DND-41 (cell line): ENCODE measurements around the gene SPP2.

ENCODE experiments used
- ATAC-seq: fragments of 200-7000 bp; cut with Tn5 transposase; 3 replicates; pipeline ENCODE4 v1.9.1; 2021; ENCODE audit warnings: low read depth; ENCODE audit not compliant: insufficient read depth
- DNase-seq: peaks from one replicate; pipeline ENCODE4 v3.0.0-alpha.2; 2020
- H2AFZ ChIP-seq: 2 replicates; pipeline ENCODE4 v1.6.0; 2012; ENCODE audit warnings: low read depth, low read length
- H3K27ac ChIP-seq: 2 replicates; pipeline ENCODE4 v1.5.1; 2012; ENCODE audit warnings: low read length, inconsistent platforms
- H3K27me3 ChIP-seq: fragments of 200-600 bp; sonication (generic); 2 replicates; pipeline ENCODE4 v1.6.0; 2012; ENCODE audit warnings: low read length, mild to moderate bottlenecking, inconsistent platforms; ENCODE audit not compliant: insufficient read depth, poor library complexity
- H3K36me3 ChIP-seq: 2 replicates; pipeline ENCODE4 v1.5.1; 2012; ENCODE audit warnings: low read length, inconsistent platforms; ENCODE audit not compliant: insufficient read depth
- H3K4me1 ChIP-seq: 2 replicates; pipeline ENCODE4 v1.5.1; 2012; ENCODE audit warnings: mild to moderate bottlenecking, low read length; ENCODE audit not compliant: insufficient read depth
- H3K4me2 ChIP-seq: 2 replicates; pipeline ENCODE4 v1.6.0; 2012; ENCODE audit warnings: mild to moderate bottlenecking, moderate library complexity, low read length, inconsistent platforms; ENCODE audit not compliant: insufficient read depth
- H3K4me3 ChIP-seq, 2 experiments: fragments of 200-600 bp in 1 of 2; shearing (Covaris generic) in 1 of 2; 2 replicates each; pipeline ENCODE4 v1.5.1; 2012 to 2016; ENCODE audit warnings: inconsistent platforms in 2 of 2, low read length in 2 of 2, mild to moderate bottlenecking in 2 of 2, low read depth in 1 of 2, moderate library complexity in 1 of 2
- H3K79me2 ChIP-seq: 2 replicates; pipeline ENCODE4 v1.6.0; 2012; ENCODE audit warnings: low read length, inconsistent platforms; ENCODE audit not compliant: insufficient read depth
- H3K9ac ChIP-seq: 2 replicates; pipeline ENCODE4 v1.6.0; 2012; ENCODE audit warnings: low read depth, mild to moderate bottlenecking, inconsistent platforms, low read length, moderate library complexity
- H3K9me3 ChIP-seq: 2 replicates; pipeline ENCODE4 v1.5.1; 2012; ENCODE audit warnings: low read length, moderate library complexity, mild to moderate bottlenecking, inconsistent platforms; ENCODE audit not compliant: insufficient read depth, severe bottlenecking
- H4K20me1 ChIP-seq: 2 replicates; pipeline ENCODE4 v1.6.0; 2012; ENCODE audit warnings: low read length; ENCODE audit not compliant: insufficient read depth
- CTCF ChIP-seq: IDR thresholded peaks from 2 replicates; pipeline ENCODE4 v1.5.1; 2012; ENCODE audit warnings: borderline replicate concordance, low read length, moderate library complexity, mild to moderate bottlenecking; ENCODE audit not compliant: poor library complexity, severe bottlenecking; ENCODE audit errors: extremely low read depth
- EZH2 ChIP-seq: IDR thresholded peaks from 3 replicates; pipeline ENCODE4 v1.6.1; 2012; ENCODE audit warnings: borderline replicate concordance, low read depth, mild to moderate bottlenecking, moderate library complexity, low read length, inconsistent platforms; ENCODE audit not compliant: severe bottlenecking

The SPP2 gene

GRCh38 chr2:234102112-234102511, 51.6 kb downstream of the SPP2 start:
- DNase-seq (no peak), ATAC-seq (0 out of 3 replicates have a peak, but pooled peaks have one; percentile 30)

GRCh38 chr2:234107861-234108260, 57.4 kb downstream of the SPP2 start:
- Histone ChIP-seq H3K27me3 (no peaks in the 10 kb centered on the region), H3K27ac (no peak overlapping the region), H3K36me3 (no peaks in the 10 kb centered on the region), H3K4me2 (no peak overlapping the region), H3K9ac (no peak overlapping the region), H3K4me3 (no peak overlapping the region), H3K4me1 (no peaks in the 10 kb centered on the region), H3K9me3 (no peaks in the 10 kb centered on the region), H4K20me1 (no peaks in the 10 kb centered on the region), H3K79me2 (no peaks in the 10 kb centered on the region), H2AFZ (no peak overlapping the region)
- TF ChIP-seq EZH2, result no peak
- TF ChIP-seq CTCF, result no peak
- DNase-seq, result no peak
- ATAC-seq, result no peak

More at GRCh38 chr2:234102112-234102511, 51.6 kb downstream of the SPP2 start:
- Histone ChIP-seq H3K27ac (no peak overlapping the region), H4K20me1 (no peaks in the 10 kb centered on the region), H3K27me3 (no peaks in the 10 kb centered on the region), H3K9me3 (no peaks in the 10 kb centered on the region), H3K36me3 (no peaks in the 10 kb centered on the region), H3K4me3 (no peak overlapping the region), H2AFZ (no peak overlapping the region), H3K4me2 (no peak overlapping the region), H3K79me2 (no peaks in the 10 kb centered on the region), H3K9ac (no peak overlapping the region), H3K4me1 (peaks cover 32% of the 10 kb centered on the region)
- TF ChIP-seq CTCF (peak; percentile 24), EZH2 (no peak)

GRCh38 chr2:234109321-234109720, 58.8 kb downstream of the SPP2 start:
- no peaks in the 10 kb centered on the region for H3K36me3 ChIP-seq
- DNase-seq (no peak), ATAC-seq (no peak)
- H4K20me1 ChIP-seq, result no peaks in the 10 kb centered on the region
- TF ChIP-seq CTCF (no peak), EZH2 (no peak)
- H3K4me2 ChIP-seq, result no peak overlapping the region
- H3K4me3 ChIP-seq, result no peak overlapping the region
- H3K9me3 ChIP-seq, result no peaks in the 10 kb centered on the region
- no peak overlapping the region for H3K9ac ChIP-seq
- H3K27me3 ChIP-seq, result no peaks in the 10 kb centered on the region
- H3K79me2 ChIP-seq, result no peaks in the 10 kb centered on the region
- no peak overlapping the region for H3K27ac ChIP-seq
- H3K4me1 ChIP-seq, result no peaks in the 10 kb centered on the region
- no peak overlapping the region for H2AFZ ChIP-seq

- no peaks in the 10 kb centered on the region for H3K79me2 ChIP-seq
- no peak overlapping the region for H3K4me3 ChIP-seq
- H3K36me3 ChIP-seq, result no peaks in the 10 kb centered on the region
- TF ChIP-seq EZH2, result no peak
- TF ChIP-seq CTCF, result peak; percentile 21
- DNase-seq (no peak), ATAC-seq (no peak)
- no peak overlapping the region for H3K4me2 ChIP-seq
- H3K4me1 ChIP-seq, result no peaks in the 10 kb centered on the region
- H3K27me3 ChIP-seq, result no peaks in the 10 kb centered on the region
- H4K20me1 ChIP-seq, result no peaks in the 10 kb centered on the region
- H2AFZ ChIP-seq, result no peak overlapping the region
- H3K9ac ChIP-seq, result no peak overlapping the region
- no peak overlapping the region for H3K27ac ChIP-seq
- H3K9me3 ChIP-seq, result no peaks in the 10 kb centered on the region
Measured at GRCh38 chr2:234110219-234110618, 59.7 kb downstream of the SPP2 start.
